ENCODE data around the gene IGF1R. TPM values are rescaled to one million over a fixed set of nuclear protein-coding genes. Genes with fewer than 3 reads are reported as not detected.
A peak's percentile ranks its signal among the peaks of the same experiment; 100 is the strongest.

Gene IGF1R
- total and polyA plus RNA-seq, 2 of the 13 experiments (the other 11 are each of a cell fraction or from before 2014, with no cell fraction given) = 15.9 to 18.4 TPM

GRCh38 chr15:98722645-98723044 lies 74.3 kb downstream of the IGF1R start (continued):
- TF ChIP-seq GLMP (CRISPR knock-in tag; IDR thresholded peaks at IDR 0.05; ENCODE audit: borderline replicate concordance) (no peak), SNRNP70 (IDR thresholded peaks at IDR 0.05; ENCODE audit: low read depth, low read length) (no peak), MTF2 (CRISPR knock-in tag; IDR thresholded peaks at IDR 0.05; ENCODE audit: borderline replicate concordance) (no peak)

GRCh38 chr15:98723195-98723594 lies 74.9 kb downstream of the IGF1R start:
- ATAC-seq = no peak
- intact Hi-C loops (cut with micrococcal nuclease; ENCODE audit: unreplicated experiment) = loop anchor here (5.0 kb wide), 1 partner anchor 54 kb away; no protein-coding TSS in a partner anchor
- in situ Hi-C loops (cut with HindIII; ENCODE audit: extremely low pct_ligation_motif_present, low pct_unique_long_range_greater_than_20kb) = no loop called here
- Histone ChIP-seq H3K27me3 (ENCODE audit: control insufficient read depth in 1 of 2, insufficient read depth in 2 of 2, low read length in 2 of 2) (no peaks in the 10 kb centered on the region), H2AFZ (ENCODE audit: low read length) (no peak overlapping the region), H3K4me1 (ENCODE audit: insufficient read depth, low read length) (peaks cover 100% of the 10 kb centered on the region), H3K36me3 (replicated peaks in 1 of 2; ENCODE audit: control insufficient read depth in 1 of 2, insufficient read depth in 2 of 2, low read length in 2 of 2) (no peaks in the 10 kb centered on the region; a peak in 2 of 5 replicates), H3K4me3 (replicated peaks in 1 of 3; ENCODE audit: insufficient read depth in 1 of 3, low read depth in 2 of 3, low read length in 3 of 3) (no peak overlapping the region), H3K4me2 (ENCODE audit: low read depth, low read length) (peak overlapping the region; percentile 78), H3K9ac (ENCODE audit: insufficient read depth, low read depth, low read length) (no peak overlapping the region), H4K20me1 (ENCODE audit: insufficient read depth, low read length) (peaks cover 64% of the 10 kb centered on the region), H3K9me3 (ENCODE audit: low read length) (no peaks in the 10 kb centered on the region), H3K79me2 (ENCODE audit: insufficient read depth, low read length) (peaks cover 96% of the 10 kb centered on the region), H3K27ac (ENCODE audit: extremely low read length, insufficient read depth, low read length) (peak overlapping the region; percentile 77)
- no peak for DNase-seq (ENCODE audit: low spot score)
- no peak for FAIRE-seq
- ChIA-PET CTCF (ENCODE audit: low intra/inter-chr PET ratio, low total read pairs) (no interaction called here), POLR2A (interaction anchor here (1.6 to 2.0 kb wide), 2 partner anchors 8 to 52 kb away, joined by 4 to 12 read pairs; no protein-coding TSS in a partner anchor)
- WGBS (ENCODE audit: low lambda C conversion rate) = 71% methylated on average over 3 of the region's 3 CpGs
- BruUV-seq (replicated peaks) = no TSS peak
- TF ChIP-seq, protein P1, sequence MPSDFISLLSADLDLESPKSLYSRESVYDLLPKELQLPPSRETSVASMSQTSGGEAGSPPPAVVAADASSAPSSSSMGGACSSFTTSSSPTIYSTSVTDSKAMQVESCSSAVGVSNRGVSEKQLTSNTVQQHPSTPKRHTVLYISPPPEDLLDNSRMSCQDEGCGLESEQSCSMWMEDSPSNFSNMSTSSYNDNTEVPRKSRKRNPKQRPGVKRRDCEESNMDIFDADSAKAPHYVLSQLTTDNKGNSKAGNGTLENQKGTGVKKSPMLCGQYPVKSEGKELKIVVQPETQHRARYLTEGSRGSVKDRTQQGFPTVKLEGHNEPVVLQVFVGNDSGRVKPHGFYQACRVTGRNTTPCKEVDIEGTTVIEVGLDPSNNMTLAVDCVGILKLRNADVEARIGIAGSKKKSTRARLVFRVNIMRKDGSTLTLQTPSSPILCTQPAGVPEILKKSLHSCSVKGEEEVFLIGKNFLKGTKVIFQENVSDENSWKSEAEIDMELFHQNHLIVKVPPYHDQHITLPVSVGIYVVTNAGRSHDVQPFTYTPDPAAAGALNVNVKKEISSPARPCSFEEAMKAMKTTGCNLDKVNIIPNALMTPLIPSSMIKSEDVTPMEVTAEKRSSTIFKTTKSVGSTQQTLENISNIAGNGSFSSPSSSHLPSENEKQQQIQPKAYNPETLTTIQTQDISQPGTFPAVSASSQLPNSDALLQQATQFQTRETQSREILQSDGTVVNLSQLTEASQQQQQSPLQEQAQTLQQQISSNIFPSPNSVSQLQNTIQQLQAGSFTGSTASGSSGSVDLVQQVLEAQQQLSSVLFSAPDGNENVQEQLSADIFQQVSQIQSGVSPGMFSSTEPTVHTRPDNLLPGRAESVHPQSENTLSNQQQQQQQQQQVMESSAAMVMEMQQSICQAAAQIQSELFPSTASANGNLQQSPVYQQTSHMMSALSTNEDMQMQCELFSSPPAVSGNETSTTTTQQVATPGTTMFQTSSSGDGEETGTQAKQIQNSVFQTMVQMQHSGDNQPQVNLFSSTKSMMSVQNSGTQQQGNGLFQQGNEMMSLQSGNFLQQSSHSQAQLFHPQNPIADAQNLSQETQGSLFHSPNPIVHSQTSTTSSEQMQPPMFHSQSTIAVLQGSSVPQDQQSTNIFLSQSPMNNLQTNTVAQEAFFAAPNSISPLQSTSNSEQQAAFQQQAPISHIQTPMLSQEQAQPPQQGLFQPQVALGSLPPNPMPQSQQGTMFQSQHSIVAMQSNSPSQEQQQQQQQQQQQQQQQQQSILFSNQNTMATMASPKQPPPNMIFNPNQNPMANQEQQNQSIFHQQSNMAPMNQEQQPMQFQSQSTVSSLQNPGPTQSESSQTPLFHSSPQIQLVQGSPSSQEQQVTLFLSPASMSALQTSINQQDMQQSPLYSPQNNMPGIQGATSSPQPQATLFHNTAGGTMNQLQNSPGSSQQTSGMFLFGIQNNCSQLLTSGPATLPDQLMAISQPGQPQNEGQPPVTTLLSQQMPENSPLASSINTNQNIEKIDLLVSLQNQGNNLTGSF (CRISPR knock-in tag; IDR thresholded peaks at IDR 0.05) = no peak
- no peak for TF ChIP-seq ZBTB39 (CRISPR knock-in tag; IDR thresholded peaks at IDR 0.05)
- TF ChIP-seq ZZZ3 (CRISPR knock-in tag; IDR thresholded peaks at IDR 0.05; ENCODE audit: borderline replicate concordance) = no peak
- TF ChIP-seq, protein P2, sequence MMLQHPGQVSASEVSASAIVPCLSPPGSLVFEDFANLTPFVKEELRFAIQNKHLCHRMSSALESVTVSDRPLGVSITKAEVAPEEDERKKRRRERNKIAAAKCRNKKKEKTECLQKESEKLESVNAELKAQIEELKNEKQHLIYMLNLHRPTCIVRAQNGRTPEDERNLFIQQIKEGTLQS (CRISPR knock-in tag; IDR thresholded peaks at IDR 0.05) = no peak
- TF ChIP-seq ZFY (CRISPR knock-in tag; IDR thresholded peaks at IDR 0.05) = no peak
- no peak for TF ChIP-seq ZNF792 (CRISPR knock-in tag; IDR thresholded peaks at IDR 0.05)
- TF ChIP-seq SP140L (CRISPR knock-in tag; IDR thresholded peaks at IDR 0.05; ENCODE audit: borderline replicate concordance) = no peak
- no peak for TF ChIP-seq ZBTB8A (CRISPR knock-in tag; IDR thresholded peaks at IDR 0.05; ENCODE audit: borderline replicate concordance, low read depth)
- TF ChIP-seq HNF4A (CRISPR knock-in tag; IDR thresholded peaks at IDR 0.05) = no peak
- TF ChIP-seq ZBTB2 (CRISPR knock-in tag; IDR thresholded peaks at IDR 0.05; ENCODE audit: low read depth) = no peak
